ENCODE results near the gene TRPM1.
A peak's percentile ranks its signal among the peaks of the same experiment; 100 is the strongest.

The TRPM1 gene

DNA sequence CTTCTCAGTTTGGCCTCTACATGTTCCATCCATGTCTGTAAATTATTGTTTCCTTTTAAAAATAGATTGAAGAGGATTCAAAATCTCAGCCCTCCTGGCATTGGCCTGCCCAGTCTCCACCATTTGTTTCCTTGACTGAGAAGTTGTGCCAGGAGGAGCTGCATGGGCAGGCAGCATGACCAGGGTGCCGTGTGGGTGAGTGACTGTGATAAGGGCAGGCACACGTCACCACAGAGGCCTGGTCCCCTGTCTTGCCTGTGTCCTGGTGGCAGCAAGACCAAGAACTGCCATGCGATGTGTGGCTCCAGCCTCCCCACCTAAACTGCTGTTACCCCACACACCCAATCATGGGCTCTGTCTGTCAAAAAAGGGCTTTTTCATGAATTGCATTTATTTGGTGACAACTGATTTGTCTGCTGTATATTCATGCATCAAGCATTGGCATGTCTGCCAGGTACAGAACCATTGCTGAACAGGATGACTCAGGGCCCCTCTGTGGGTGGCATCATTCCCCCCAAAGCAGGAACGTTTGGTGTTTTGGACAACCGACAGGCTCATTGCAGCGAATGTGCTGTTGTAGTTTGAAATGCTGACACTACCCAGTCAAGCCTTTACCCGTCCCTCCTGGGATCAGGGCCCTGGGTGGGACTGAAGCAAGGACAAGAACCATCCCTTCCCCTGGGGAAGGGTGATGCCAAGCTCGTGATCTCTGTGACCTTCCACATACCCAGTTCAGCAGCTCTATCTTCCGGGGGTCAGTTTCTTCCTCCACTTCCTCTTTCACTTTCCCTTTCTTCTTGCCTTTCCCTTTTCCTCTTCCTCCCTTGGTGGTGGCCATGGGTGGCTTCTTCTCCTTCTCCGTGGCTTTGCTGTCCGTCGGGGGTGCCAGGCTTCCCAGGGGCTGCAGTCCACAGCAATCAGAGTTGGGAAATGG lies 51.6 kb downstream of the TRPM1 start:
- no peak for DNase-seq (ENCODE audit: low spot score)

DNA sequence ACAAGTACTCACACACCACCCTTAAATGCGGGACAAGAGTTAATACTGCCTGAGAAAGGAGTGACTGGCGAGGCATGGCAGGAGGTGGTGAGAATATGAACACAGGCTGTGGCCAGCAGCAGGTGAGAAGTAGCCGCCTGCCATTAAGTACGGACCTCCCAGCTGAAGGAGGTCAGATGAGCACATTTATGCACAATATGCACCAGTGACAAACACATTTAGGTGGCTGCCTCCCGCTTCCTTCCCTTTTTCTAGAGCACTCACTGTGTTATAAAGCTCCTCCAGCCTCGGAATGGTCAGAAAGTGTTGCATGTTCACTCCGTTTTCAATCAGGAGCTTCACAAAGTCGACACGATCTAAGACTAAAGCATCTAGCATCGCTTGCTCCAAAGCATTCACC lies 52.4 kb downstream of the TRPM1 start:
- DNase-seq (ENCODE audit: low spot score): no peak

DNA sequence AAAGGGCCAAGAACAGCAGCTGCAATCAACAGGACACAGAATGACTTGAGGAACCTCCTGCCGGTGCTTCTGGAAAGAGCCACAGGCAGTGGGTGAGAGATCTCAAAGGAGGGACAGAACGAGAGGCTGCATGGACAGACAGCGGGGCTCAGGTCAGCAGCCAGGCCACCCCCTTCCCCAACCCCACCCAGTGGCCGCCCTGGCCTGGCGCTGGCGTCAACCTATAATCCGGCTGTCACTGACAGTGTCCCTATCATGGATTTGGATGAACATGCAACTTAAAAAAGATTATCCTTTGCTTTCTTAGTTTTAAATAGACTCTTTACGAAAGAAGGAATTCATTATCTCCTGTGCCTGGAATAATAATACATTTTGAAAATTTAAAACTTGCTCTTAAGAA lies 54.1 kb downstream of the TRPM1 start:
- DNase-seq (ENCODE audit: low spot score): no peak

DNA sequence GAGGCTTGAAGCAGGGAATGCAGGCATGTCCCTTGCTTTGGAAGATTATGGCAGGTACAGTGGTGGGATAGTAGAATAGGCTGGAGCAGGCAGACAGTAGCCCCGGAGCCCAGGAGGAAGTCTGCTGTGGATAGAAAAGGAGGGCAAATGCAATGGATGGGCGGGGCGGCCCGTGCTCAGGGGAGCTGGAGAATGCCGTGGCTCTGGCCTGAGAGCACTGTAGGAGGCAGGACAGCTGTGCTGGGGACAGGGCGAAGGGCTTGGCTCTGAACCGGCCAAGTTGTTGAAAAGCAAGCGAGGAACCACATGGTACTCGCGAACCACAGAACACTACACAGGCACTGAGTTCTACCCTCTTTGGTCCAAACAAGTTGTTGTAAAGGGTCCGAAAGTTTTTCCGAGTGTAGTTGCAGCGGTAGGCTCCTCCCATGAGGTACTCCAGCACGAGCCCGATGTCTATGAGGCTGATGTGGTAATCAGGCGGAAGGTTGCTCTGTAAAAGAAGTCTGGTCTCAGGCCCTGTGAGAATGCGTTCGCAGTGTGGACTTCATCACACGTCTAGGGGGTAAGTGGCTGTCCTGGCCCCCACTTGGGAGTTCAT lies 54.7 kb downstream of the TRPM1 start:
- DNase-seq (ENCODE audit: low spot score): no peak

DNA sequence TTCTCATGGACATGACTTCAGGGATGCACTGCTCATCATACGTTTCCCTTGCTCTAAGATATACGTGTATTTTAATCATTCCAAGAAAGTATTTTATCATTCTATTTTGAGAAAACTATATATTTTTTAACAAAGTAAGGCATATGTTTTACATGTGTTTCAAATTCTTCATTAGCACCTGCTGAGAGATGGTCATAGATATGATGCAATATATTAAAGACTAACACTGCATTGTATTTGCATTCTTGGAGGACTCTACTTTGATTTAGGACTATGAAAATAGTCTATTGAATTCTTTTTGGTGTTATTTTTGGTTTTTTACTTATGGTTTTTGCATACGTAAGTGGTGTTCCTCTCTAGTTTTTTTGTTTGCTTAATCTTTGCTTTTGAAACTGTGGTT lies 55.9 kb downstream of the TRPM1 start:
- no peak for DNase-seq (ENCODE audit: low spot score)

DNA sequence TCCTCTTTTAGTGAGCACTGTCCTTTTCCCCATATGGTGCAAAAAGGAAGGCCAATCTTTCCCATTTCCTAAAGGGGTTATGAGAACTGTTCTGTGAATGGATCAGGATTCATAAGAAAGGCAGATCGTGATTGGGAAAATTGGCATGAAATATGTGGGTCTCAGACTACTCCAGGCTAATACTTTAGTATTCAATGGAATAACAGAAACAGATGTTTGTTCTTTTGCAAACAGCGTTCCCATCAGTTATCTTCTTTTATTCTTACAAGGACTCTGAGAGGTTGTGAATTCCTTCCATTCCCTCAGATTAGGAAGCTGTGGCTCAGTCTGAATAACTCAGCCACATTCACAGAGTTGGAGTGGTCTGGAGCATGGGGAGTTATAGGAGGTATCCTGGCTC lies 58.8 kb downstream of the TRPM1 start:
- no peak for DNase-seq (ENCODE audit: low spot score)

DNA sequence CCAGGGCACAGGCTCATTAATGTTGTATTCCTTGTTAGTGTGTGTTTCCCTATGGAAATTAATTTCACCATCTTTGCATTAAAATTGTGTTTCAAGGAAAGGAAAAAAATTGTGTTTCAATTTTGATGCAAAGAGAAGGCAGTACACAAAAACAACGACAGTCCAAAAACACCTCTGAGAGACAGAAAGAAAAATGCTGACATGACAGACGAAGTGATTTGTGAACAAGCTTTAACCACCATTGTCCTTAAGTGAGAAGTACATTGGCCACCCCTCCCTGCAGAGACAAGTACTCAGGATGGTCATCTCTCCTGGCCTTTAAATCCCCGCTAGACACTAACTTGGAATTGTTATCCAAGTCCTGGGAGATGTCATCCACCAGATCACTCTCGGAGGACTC lies 59.9 kb downstream of the TRPM1 start:
- no peak for DNase-seq (ENCODE audit: low spot score)

DNA sequence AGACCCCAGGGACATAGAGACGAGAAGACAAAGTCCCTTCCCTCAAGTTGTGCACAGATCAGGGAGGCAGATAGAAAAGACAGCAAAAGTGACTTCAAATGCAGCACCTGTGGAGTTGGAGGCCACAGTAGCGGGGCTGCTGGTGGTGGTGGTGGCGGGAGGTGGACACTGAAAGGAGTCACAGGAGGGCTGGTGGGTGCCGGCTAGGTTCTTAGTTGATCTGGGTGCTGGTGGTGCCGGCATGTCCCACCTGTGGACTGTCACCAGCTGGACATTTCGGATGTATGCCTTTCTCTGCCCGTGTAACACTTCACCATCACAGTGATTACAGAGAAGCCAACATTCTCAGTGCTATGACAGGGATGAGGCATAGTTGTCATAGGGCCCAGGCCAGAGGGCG lies 60.9 kb downstream of the TRPM1 start:
- no peak for DNase-seq (ENCODE audit: low spot score)

DNA sequence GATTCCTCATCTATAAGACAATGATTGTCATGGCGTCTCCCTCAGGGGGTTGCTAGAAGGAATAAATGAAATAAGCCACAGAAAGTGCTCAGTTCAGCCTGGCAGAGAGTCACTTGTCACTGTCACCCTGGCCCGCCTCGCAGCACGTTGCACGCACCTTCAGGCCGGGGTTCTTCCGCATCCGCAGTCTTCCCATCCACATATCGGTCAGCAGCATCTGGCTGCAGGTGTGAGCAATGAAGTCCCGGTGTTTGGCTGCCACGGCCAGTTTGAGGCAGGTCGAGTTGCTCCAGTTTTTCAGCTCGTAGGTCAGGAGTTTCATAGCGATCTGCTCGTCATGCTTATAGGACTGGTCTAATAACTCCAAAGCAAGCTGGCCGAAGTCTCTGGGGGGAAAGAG lies 61.6 kb downstream of the TRPM1 start:
- DNase-seq (ENCODE audit: low spot score): no peak

DNA sequence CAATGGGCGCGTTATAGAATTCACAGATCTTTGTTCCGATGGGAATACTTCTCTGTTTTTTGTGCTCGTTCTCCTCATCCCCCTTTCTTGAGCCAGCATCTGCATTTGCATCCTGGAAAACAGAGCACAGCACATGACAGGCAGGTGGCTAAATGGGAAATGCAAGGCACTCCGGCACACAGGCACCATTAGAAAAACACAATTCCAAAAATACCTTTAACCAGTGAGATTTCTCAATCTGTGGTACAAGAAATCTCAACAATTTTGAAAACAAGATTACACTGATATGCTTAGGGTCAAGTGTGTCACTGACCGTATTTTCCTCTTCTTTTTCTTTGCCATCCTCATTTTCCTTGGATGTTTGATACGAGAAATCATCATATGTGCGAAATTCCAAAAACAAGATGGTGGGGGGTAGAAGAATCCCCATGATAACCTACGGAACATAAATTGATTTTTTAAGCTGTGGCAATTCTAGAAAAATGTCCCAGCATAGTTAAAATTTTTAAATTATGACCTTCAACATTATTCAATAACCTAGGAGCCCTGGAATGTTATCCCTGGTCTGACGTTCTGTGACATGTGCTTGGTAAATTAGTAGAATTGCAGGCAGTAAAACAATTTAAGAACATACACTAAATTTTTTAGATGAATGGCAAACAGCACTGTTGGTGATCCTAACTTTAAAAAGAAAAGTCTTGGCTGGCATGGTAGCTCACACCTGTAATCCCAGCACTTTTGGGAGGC lies 63.6 kb downstream of the TRPM1 start:
- DNase-seq (ENCODE audit: low spot score): no peak

DNA sequence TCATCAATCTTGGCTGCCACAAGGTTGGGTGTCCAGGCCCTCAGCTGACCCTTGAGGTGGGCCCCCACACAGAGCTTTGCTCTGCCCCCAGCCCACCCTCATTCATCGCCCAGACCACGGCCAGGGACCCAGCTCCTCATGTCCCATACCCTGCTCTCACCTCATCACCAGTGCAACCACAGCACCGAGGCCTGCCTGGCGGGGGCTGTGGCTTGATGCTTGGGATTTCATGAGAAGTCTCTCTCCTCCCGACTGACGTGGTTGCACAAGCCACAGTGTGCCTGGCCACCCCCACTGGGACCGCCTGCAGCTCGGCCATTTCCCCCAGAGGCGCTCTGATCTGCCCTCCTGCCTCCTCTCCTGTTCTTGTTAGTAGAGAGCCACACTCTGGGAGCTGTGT lies 64.7 kb downstream of the TRPM1 start:
- DNase-seq (ENCODE audit: low spot score): no peak

DNA sequence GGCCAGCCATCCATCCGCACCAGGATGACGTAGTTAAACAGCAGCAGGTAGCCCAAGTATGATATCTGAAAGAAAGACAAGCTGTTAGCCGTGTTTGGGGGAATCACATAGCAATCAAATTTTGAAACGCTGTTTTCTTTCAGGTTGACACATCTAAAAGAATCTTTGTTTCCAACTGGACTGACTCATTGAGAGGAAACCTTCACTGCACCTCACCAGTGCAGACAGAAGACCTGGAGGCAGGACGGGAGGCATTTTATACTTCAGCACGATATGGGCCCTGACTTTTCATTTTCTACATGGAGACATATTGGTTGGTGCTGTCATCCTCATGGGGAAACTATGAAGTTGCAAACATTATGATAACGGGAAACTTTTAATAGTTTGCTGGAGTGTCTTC lies 65.9 kb downstream of the TRPM1 start:
- DNase-seq (ENCODE audit: low spot score): no peak

DNA sequence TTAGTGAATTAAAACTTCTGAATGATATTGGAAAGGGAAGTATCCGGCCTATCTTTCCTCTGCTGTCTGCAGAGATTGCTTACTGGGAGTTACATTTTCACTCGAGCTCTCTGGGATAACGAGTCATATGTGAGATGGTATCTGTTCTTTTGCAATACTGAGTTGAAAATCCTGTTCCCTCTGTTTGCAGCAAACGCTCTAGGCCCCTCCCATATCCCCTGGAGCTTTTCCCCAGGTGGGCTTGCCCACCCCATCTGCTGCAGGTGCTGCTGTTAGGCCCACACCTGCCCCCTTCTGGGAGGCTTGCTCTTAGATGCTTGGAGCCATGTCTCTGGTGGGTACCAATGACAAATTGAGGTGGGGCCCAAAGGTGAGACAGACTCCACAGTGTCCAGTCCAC lies 67.4 kb downstream of the TRPM1 start:
- no peak for DNase-seq (ENCODE audit: low spot score)

DNA sequence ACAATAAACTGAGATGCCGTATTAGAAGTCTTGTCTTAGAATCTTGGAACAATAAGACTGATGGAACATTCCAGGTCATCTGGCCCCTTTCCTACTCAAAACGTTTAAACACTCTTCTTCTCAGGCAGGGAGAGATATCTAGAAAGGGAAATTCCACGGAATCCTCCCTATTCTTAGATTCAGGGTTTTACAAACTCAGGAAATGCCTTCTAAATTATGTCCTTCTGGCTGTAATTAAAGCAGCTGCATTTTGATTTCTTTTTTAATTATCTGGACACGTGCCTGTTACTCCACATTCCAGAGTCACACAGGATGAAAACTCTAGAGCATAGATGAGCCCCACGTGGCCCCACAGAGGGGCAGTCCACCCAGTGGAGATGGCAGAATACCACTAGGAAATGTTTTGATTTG lies 68.6 kb downstream of the TRPM1 start:
- no peak for DNase-seq (ENCODE audit: low spot score)

DNA sequence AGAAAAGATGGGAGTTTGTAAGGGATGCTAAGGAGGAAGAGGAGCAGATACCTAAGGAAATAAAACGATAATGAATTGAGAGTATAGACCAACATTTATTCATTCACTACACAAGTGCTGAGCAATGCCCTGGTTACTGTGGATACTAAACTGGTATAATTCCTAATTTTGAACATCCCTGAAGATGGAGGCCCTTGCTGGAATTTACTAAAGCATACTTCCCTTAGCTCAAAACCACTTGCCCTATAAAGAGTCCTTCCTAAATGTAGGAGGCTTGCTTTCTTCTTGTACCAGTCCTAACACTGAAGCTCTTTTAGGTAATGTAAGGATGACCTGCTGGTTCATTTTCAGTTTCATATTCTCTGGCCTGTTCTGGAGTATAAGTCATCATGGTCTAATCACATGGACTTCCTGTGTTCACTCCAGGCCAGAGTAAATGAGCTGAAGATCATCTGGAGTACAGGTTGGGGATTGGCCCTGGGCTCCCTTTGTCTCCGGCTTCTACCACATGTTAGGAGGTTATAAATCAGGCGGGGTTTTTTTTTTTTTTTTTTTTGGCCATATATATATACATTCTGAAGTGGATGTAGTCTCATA lies 70.0 kb downstream of the TRPM1 start:
- DNase-seq (ENCODE audit: low spot score): no peak

DNA sequence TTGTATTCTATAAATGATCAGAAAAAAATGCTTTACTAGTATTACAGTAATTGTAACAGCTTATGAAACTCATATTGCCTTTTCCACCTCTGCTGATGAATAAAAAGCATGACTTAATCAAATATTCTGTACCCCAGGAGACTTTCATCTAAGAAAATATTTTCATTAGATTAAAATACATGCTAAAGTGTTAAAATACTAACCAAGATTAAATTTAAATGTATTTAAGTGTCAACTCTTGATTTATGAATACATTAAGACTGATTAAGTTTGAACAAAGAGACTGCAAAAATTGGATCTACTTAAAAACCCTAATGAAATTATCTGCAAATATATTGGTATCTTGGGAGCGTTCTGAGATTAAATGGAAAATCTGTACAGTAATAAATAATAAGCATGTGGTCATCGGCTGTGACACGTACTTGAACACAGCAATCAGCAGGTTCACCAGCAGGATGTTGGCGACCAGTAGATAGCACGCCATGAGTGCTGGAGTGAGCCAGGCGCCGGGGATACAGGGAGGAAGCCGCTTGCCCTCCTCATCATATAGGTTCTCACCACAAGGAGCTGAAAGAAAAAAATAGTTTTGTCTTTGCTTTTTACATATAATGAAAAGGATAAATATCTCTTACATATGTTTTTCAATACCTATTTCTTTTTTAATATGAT lies 73.5 kb downstream of the TRPM1 start:
- DNase-seq (ENCODE audit: low spot score): no peak

DNA sequence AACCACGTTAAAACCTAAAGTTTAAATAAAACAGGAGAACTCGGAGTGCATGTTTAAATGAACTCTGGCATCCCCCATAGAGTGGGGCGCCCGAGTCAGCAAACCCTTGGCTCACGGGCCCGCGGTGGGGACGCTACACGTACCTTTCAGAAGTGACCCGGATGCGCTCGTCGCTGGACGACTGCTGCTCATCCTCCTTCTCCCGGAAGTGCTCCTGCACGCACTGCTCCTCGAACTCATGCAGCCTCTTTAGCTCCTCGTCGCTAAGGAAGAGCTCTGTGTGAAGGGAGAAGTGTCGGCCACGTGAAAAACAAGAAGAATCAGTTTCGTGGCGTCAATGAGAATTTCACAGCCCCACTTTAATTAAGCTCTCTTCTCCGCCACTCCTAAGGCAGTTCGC lies 75.5 kb downstream of the TRPM1 start:
- peak; percentile 16 for DNase-seq (ENCODE audit: low spot score)

DNA sequence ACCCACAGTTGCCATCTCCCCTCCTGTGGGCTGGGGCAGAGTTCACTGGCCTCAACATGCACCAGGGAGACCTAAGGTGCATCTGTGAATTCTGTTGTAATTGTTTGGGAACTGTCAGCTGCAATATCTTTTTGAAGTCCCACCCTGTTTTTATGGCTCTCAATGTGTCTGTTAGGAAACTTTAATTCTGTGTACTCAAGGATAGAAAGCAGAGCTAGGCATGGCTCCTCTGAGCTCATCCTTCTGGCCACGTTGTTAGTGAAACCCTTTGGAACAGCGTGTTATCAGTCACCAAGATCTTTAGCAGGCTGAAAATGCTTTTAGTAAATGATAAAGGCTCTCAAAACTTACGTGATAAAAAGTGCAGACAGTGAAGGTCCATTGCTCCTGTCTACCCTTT lies 76.5 kb downstream of the TRPM1 start:
- DNase-seq (ENCODE audit: low spot score): peak; percentile 40

DNA sequence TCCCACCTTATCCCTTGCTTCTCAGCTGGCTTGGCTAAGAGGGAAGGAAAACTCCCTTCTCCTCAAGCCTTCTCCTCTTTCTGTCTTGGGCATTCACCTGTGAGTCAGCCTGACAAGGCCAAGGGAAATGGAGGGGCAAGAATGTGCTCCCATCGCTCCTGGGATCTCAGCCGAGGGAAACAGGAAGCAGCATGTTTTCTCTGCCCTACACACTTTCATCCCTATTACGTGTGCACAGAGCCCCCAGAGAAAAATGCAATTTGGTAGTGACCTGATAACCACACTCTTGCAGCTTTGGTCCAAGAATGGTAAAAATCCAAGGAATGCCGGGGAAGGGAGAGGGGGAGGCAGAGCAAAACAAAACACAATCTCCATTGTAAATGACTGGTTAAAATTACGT lies 77.2 kb downstream of the TRPM1 start:
- no peak for DNase-seq (ENCODE audit: low spot score)

DNA sequence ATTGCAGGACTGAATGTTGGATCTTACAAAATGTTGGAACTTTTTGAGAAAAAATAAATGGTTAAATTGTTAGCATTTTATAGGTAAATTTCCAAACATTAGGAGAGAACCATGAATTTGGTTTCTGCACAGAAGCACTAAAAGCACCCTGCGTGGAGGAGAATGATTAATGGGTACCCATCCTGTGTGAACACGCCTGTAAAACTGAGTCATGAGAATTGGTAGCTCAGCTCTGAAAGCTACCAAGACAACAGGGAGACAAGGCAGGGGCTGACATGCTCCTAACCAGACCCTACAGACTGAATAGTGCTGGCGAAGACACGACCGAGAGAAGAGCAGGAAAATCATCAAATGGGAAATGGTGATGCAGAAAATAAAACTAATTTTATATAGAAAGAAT lies 77.7 kb downstream of the TRPM1 start:
- no peak for DNase-seq (ENCODE audit: low spot score)

DNA sequence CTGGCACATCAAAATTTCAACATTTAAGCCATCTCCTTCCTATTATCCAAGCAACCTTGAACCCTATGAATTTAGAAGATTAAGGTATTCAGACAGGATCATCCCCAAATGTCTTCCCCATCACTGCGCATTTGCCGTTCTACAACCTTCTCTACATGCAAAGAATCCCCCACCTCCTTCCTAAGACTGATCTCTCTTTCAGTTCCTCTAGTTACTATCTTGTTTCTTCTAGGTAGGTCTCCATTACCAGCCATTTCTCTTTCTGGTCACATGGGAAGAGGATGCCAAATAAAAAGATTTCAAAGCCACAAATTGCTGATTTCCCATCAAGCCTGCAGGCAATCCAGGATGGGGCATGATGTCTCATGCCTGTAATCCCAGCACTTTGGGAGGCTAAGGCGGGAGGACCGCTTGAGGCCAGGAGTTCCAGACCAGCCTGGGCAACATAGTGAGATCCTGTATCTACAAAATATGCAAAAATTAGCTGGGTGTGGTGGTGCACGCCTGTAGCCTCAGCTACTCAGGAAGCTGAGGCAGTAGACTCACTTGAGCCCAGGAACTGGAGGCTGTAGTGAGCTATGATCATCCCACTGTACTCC lies 80.4 kb downstream of the TRPM1 start:
- DNase-seq (ENCODE audit: low spot score): no peak

Data from SK-N-DZ (cell line).